ENCODE data around the gene H1-8.

Gene H1-8

DNA sequence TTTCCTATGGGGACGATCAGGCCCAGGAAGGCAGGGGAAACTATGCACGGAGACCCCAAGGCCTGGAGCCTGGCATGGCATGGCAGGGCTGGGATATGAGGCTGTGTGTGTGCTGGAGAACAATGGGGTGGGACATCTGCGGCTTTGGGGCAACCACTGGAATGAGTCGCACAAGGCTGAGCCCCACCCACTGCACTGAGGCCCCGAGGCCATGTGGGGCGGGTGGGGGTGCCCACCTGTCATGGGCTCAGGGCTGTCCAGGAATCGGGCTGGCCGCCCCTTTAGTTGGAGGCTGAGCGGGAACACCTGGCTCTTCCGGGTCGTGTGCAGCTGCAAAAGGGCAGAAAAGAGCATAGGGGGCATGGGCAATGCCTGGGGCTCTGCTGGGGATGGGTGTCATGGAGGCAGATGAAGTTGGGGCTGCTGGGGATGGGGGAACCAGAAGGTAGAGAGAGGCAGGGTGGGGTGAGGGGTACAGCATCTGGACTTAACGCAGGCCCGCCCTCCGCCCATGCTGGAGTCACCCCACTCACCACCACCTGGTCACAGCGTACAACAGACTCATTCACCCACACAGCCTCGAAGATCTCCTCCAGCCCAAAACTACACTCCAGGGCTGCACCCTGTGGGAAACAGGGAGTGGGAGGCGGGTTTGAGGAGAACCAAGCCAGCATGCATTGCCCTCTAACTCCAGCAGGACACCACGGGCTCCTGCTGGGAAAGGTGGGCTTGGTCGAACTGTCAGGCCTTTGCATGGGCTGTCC lies 32.4 kb downstream of the H1-8 start:
- no peak for DNase-seq

DNA sequence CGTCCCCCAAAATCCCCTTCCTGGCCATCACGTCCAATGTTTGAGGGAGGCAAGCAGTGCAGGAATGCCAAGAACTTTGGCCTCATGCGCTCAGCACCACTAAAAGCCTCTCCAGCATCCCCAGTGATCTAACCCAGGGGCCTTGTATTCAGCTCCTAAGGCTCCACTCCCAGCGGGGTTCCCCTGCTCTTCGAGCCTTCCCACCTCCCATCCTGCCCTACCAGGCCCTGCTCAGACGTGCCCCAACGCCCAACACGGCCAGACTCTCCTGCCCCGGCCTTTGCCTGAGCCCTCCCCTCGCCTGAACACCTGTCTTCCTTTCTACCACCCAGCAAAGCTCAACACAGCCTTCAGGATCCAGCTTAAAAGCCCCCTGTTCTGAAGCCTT lies 33.0 kb downstream of the H1-8 start:
- DNase-seq = no peak

DNA sequence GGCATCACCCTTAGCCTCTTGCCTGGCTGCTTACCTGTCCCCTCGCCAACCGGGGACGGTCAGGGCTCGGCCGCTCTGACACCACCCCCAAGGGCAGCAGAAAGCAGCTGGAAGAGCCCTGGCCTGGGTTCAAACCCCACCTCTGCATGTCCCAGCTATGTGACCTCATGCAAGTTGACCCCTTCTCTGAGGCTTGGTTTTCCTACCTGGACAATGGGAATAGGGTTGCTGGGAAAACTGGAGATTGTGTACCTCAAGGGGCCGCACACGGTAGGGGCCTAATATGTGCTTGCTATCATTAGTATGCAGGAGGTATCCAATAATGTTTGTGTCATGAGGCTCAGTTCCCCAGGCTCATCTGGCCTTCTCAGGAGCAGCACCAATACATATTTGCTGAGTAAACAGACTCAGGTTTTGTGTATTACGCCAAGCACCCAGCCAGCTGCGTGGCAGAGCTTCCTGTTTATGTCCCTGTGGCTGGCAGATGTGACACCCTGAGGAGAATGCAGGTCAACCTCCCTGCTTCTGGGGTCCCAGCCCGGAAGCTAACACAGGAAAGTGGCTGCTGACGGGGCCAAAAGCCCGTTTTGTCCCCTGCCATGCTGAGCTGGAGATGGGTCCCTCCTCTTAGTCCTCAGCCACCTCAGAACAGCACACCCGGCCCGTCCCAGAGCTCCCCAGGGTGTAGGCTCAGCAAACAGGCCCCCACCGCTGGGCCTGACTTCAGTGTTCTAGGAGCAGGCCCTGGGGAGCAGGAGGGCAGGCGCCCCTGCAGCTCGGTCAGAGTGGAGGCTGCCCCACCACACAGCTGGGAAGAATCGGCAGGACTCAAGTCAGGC lies 33.8 kb downstream of the H1-8 start:
- peak; percentile 33 to 89 (median 49) for DNase-seq

- DNase-seq = no peak
These were observed 34.4 kb downstream of the H1-8 start for GRCh38 chr3:129577366-129577765.

DNA sequence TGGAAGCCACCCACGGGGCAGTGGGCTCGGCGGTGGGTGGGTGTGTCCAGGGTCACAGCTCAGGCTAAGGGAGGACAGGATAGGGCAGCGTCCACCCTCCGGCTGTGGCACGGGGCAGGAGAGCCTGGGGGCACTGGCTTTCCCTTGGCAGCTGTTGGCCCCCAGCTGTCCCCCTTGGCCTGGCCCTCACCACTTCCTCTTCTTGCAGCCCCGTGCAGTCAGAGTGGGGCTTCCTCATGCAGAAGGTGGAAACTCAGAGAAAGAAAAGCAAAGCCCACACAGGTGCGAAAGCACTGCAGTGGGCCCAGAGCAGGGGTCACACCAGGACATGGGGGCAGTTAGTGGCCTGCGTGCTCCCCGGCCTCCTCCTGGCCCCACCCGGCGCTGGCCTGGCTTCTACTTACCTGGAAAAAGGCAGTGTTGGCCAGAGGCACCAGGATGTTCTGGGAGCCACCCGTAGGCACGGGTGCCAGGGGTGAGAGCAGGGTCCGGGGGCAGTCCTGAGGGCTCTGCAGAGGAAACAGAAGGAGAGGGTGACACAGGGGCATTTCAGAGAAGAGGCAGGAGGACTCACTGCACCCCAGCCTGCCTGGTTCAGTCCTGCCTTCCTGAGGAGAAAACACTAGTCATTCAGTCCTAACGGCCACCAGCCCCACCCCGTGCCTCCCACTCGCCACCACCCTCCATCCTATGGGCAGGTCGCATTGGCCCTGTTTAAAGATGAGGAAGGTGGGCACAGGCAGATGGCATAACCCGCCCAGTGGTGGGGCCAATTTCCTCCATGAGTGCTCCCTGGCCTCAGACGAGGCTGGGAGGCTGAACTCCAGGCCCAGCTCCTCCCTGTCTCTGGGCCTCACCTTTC lies 35.2 kb downstream of the H1-8 start:
- no peak for DNase-seq

DNA sequence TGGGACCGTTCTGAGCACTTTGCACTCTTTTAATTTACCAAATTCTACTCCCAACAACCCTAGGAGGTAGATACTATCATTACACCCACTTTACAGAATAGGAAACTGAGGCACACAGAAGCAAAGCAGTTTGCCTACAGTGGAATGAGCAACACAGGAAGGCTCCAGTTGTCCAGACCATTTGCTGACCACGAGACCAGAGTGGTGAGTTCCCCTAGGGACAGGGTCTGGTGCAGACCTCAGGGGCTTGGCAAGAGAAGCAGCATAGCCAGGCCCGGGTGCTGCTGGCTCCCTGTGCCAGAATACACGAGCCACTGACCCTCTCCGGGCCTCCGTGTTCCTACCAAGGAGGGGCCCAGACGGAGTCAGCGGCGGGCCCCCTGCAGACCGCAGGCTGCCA lies 37.0 kb downstream of the H1-8 start:
- DNase-seq = no peak

GRCh38 chr3:129581623-129582022 lies 38.6 kb downstream of the H1-8 start:
- DNase-seq = no peak

DNA sequence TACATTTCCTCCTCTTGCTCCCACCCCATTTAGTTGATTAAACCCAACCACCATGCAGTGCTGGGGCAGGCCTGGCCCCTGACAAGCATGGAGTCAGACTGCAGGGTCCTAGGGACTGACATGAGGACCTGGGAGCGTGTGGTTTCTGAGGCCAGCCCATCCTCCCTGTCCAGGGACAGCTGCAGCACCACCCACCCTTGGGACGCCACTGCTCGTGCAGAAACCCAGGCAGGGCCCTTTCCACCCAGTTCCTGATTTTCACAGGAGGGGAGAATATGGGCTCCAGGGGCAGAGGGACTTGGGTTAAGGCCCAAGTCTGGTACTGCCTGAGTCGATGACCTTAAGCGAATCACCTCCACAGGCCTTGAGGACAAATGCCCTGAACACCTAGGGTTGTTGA lies 39.8 kb downstream of the H1-8 start:
- no peak for DNase-seq

DNA sequence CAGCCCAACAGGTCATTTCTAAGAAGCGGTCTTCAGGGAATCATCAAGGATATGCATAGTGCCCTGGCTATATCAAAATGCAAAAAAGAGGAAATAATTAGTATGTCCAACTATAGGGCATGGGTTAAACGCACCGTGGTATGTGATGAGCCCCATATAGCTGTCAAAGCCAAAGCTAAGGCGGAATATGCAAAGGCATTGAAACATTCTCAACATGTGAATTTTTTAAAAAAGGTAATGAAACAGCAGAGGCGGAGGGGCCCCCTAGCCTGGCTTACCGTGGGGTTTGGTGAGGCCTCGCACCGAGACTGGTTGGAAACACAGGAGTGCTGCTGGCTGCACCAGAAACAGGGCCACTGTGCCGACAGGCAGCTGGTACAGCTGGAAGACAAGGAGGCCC lies 40.3 kb downstream of the H1-8 start:
- DNase-seq = no peak

DNA sequence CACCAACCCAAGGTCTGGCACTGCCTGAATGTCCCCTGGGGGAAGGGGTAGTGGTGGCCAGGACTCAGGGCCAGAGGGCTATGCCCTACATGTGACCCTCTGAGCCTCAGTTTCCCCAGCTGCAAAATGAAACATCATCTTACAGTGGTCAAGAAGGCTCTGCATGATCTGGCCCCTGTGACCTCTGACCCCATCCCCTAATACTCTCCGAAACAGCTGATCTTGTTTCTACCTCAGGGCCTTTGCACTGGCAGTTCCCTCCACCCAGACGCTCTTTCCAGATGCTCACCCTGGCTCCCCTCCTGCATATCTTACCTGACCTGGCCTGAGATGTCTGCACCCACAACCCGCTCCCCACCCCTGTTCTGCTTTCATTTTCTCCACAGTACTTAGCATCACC lies 41.7 kb downstream of the H1-8 start:
- no peak for DNase-seq

- DNase-seq = no peak
These were observed 43.1 kb downstream of the H1-8 start for GRCh38 chr3:129585949-129586657.

GRCh38 chr3:129586746-129587430 lies 43.9 kb downstream of the H1-8 start:
- DNase-seq = no peak

DNA sequence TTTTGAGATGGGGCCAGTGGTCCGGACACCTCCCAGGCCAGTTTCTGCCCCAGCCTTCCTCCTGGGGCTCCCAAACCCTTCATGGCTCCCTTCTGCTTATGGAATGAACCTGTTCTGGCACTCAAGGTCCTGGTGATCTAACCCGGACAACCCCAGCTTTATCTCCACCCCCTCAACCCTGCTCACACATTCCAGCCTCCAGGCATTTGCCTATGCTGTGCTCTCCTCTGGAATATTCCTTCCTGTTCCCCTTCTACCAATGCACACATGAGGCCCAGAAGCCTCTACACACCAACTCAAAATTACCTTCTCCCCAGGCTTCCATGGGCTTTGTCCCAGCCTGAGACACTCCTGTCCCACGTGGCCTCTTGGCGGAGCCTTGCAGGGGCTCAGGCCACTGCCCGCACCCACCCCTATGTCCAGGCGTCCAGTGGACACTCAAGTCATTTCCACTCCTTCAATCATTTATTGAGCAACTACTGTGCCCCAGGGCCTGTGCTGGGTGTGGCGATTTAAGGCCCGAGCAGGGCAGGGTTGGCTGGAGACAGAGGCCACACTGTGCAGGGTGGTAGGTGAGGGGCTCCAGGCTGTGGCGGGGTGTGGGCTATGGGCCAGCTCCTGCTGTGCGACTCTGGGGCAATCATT lies 44.7 kb downstream of the H1-8 start:
- DNase-seq = no peak

- no peak for DNase-seq
These were observed 47.2 kb downstream of the H1-8 start for GRCh38 chr3:129590215-129590614.

DNA sequence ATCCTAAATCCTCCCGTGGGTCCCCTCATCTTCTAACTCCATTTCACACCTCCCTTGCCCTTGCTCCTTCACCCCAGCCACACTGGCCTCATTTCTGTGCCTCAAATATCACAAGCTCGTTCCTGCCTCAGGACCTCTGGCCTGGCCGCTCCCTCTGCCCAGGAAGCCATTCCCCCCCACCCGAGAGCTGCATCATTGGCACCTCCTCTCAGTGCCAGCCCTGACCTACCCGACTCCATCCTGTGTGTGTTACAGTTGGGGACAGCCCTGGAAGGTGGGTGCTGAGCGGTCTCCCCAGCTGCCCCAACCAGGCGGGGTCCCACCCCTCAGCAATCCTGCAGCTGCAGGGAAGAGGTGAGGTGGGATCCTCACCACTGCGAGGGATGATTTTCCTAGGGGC lies 49.0 kb downstream of the H1-8 start:
- DNase-seq = no peak

- DNase-seq = no peak
These were observed 49.6 kb downstream of the H1-8 start for GRCh38 chr3:129592381-129593131.

GRCh38 chr3:129593230-129593594 lies 50.2 kb downstream of the H1-8 start:
- DNase-seq = no peak

DNA sequence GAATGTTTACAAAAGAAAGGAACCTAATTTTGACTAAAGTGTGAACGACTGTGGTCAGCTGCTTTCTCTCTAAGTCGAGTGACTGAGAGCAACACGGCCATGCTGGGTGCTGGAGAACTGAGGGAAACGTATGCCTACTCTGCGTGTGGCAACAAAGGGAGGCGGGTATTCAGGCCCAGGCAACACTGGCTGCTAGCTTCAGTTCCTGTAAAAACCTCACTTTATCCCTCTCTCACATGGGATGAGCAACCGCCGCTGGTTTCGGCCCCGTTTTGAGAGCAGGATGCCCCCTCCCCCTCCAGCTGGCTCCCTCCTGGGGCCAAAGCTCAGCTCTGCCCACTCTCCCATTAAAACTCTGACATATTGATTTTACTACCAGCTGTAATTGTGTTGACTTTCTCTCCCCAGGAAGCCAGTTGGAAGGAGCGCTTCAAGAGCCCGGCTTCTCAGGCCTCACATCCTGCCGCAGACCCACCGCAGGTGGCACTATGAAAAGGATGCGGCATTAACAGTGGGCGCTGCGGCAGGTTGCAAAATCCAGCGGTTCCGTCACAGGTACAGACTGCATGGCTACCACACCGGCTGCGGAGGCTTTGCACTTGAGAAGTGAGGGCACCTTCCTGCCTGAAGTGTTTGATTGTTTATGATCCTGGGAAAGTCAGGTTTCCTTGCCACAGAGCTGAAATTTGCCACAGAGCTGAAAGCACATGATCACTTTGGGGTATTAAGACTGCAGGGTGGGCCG lies 50.8 kb downstream of the H1-8 start:
- DNase-seq = peak in 2 of 5 donors; percentile 19 to 88

- no peak for DNase-seq
These were observed 51.4 kb downstream of the H1-8 start for GRCh38 chr3:129594409-129594808.

GRCh38 chr3:129594907-129595390 lies 52.0 kb downstream of the H1-8 start:
- no peak for DNase-seq

Data from T-helper 1 cell (primary cell).